HG02973 (cell line): ENCODE measurements around the gene KLHL34.

Experiments
- ATAC-seq: cut with Tn5 transposase; IDR thresholded peaks from one replicate; pipeline ENCODE4 v1.9.1; 2021; ENCODE audit warnings: moderate library complexity; ENCODE audit not compliant: unreplicated experiment

KLHL34 gene

GRCh38 chrX:21658152-21658737 is at the start of gene KLHL34:
TSS of gene KLHL34 (minus strand) at chrX:21658330. CDS start at chrX:21657788, 542 bp downstream.
- ATAC-seq: no peak

GRCh38 chrX:21705225-21705624 is 47.1 kb upstream of the KLHL34 start:
- ATAC-seq: no peak

- no peak for ATAC-seq
These were observed 44.6 kb upstream of the KLHL34 start for GRCh38 chrX:21702725-21703124.

GRCh38 chrX:21700967-21701366 is 42.8 kb upstream of the KLHL34 start:
- no peak for ATAC-seq

- no peak for ATAC-seq
These were observed 42.1 kb upstream of the KLHL34 start for GRCh38 chrX:21700275-21700674.

GRCh38 chrX:21699136-21699535 is 41.0 kb upstream of the KLHL34 start:
- no peak for ATAC-seq

- ATAC-seq: no peak
These were observed 40.1 kb upstream of the KLHL34 start for GRCh38 chrX:21698272-21698671.

GRCh38 chrX:21691512-21692018 is 33.4 kb upstream of the KLHL34 start:
- ATAC-seq: no peak

GRCh38 chrX:21683941-21684340 is 25.8 kb upstream of the KLHL34 start:
- no peak for ATAC-seq

- no peak for ATAC-seq
These were observed 20.0 kb upstream of the KLHL34 start for GRCh38 chrX:21678048-21678612.

- ATAC-seq: no peak
These were observed 17.8 kb upstream of the KLHL34 start for GRCh38 chrX:21675931-21676330.

GRCh38 chrX:21674430-21675186 is 16.5 kb upstream of the KLHL34 start:
- ATAC-seq: no peak

GRCh38 chrX:21666679-21667078 is 8.5 kb upstream of the KLHL34 start:
- no peak for ATAC-seq

- ATAC-seq: no peak
These were observed 8.1 kb upstream of the KLHL34 start for GRCh38 chrX:21666252-21666651.

GRCh38 chrX:21662761-21663160 is 4.6 kb upstream of the KLHL34 start:
- ATAC-seq: no peak

- ATAC-seq: no peak
These were observed 3.2 kb upstream of the KLHL34 start for GRCh38 chrX:21661316-21661715.

- ATAC-seq: no peak
These were observed 2.0 kb upstream of the KLHL34 start for GRCh38 chrX:21660156-21660555.

GRCh38 chrX:21659320-21659719 is 1.2 kb upstream of the KLHL34 start:
- no peak for ATAC-seq

- ATAC-seq: no peak
These were observed 616 bp upstream of the KLHL34 start for GRCh38 chrX:21658746-21659145.

GRCh38 chrX:21657318-21658151 is 595 bp downstream of the KLHL34 start:
- no peak for ATAC-seq

GRCh38 chrX:21656587-21657317 is 1.4 kb downstream of the KLHL34 start:
- ATAC-seq: no peak
